ENCODE data around the gene RUSC1.

Gene RUSC1

GRCh38 chr1:155352631-155353030 lies 31.9 kb downstream of the RUSC1 start:
- TF ChIP-seq, protein P1, sequence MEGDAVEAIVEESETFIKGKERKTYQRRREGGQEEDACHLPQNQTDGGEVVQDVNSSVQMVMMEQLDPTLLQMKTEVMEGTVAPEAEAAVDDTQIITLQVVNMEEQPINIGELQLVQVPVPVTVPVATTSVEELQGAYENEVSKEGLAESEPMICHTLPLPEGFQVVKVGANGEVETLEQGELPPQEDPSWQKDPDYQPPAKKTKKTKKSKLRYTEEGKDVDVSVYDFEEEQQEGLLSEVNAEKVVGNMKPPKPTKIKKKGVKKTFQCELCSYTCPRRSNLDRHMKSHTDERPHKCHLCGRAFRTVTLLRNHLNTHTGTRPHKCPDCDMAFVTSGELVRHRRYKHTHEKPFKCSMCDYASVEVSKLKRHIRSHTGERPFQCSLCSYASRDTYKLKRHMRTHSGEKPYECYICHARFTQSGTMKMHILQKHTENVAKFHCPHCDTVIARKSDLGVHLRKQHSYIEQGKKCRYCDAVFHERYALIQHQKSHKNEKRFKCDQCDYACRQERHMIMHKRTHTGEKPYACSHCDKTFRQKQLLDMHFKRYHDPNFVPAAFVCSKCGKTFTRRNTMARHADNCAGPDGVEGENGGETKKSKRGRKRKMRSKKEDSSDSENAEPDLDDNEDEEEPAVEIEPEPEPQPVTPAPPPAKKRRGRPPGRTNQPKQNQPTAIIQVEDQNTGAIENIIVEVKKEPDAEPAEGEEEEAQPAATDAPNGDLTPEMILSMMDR (IDR thresholded peaks at IDR 0.05; ENCODE audit: low read depth, low read length, missing control alignments) = no peak

GRCh38 chr1:155360051-155360450 lies 39.4 kb downstream of the RUSC1 start:
- DNase-seq (ENCODE audit: extremely low read depth, low read depth) = no peak
- TF ChIP-seq, protein P1 (IDR thresholded peaks at IDR 0.05; ENCODE audit: low read depth, low read length, missing control alignments) = no peak
- H3K4me3 ChIP-seq (replicated peaks; ENCODE audit: low read depth, low read length) = no peak overlapping the region

More at GRCh38 chr1:155352631-155353030, 31.9 kb downstream of the RUSC1 start:
- DNase-seq (ENCODE audit: extremely low read depth, low read depth) = no peak
- no peak overlapping the region for H3K4me3 ChIP-seq (replicated peaks; ENCODE audit: low read depth, low read length)

DNA sequence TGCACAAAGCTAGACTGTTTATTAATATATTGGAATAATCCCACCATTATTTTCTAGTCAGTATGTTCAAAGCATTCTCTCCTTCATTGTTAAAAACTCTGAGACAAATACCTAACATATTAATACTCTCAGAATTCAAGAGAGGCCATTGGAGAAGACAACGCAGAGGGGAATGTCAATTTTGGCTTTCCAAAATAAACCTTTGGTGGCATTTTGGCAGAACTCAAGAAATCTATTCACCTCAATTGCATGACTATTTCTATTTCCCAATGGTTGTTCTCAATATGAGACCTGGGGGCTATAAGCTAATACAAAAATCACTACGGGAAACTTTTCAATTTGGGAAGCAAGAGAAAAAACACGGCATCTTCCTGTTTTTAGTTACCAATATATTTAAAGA lies 58.5 kb downstream of the RUSC1 start:
- H3K4me3 ChIP-seq (replicated peaks; ENCODE audit: low read depth, low read length) = no peak overlapping the region
- no peak for DNase-seq (ENCODE audit: extremely low read depth, low read depth)
- TF ChIP-seq, protein P1 (IDR thresholded peaks at IDR 0.05; ENCODE audit: low read depth, low read length, missing control alignments) = no peak

GRCh38 chr1:155379631-155380090 lies 59.0 kb downstream of the RUSC1 start:
- TF ChIP-seq, protein P1 (IDR thresholded peaks at IDR 0.05; ENCODE audit: low read depth, low read length, missing control alignments) = no peak
- H3K4me3 ChIP-seq (replicated peaks; ENCODE audit: low read depth, low read length) = no peak overlapping the region
- no peak for DNase-seq (ENCODE audit: extremely low read depth, low read depth)

Measured in HFF-Myc (cell line).